WERI-Rb-1 (cell line): ENCODE measurements around the gene CLHC1.
"Not testable (repeated sequence)": the region's sequence is repeated elsewhere in the genome, so short reads cannot be mapped to it uniquely, and the experiment has no call there.

ENCODE experiments used
- DNase-seq: peaks from one replicate; pipeline ENCODE4 v3.0.0-alpha.2; 2020
- H3K27ac ChIP-seq: fragments of 250-450 bp; sonication (Bioruptor Pico); 2 replicates; pipeline ENCODE4 v1.5.1; 2020; ENCODE audit warnings: mild to moderate bottlenecking, moderate library complexity
- H3K27me3 ChIP-seq: fragments of 250-450 bp; sonication (Bioruptor Pico); 2 replicates; pipeline ENCODE4 v1.5.1; 2021; ENCODE audit warnings: mild to moderate bottlenecking, low read depth, moderate library complexity; ENCODE audit not compliant: insufficient read depth, severe bottlenecking
- H3K36me3 ChIP-seq: fragments of 250-450 bp; sonication (Bioruptor Pico); 2 replicates; pipeline ENCODE4 v1.5.1; 2020; ENCODE audit warnings: mild to moderate bottlenecking, moderate library complexity
- H3K4me3 ChIP-seq: 2 replicates; pipeline ENCODE4 v1.5.1; 2011; ENCODE audit warnings: low read depth, mild to moderate bottlenecking, control low read depth, low read length
- H3K9me3 ChIP-seq: fragments of 250-450 bp; sonication (Bioruptor Pico); 2 replicates; pipeline ENCODE4 v1.5.1; 2021; ENCODE audit warnings: mild to moderate bottlenecking, moderate library complexity; ENCODE audit not compliant: severe bottlenecking
- CTCF ChIP-seq: IDR thresholded peaks from 2 replicates; pipeline ENCODE4 v1.5.1; 2011; ENCODE audit warnings: low read depth, mild to moderate bottlenecking, control low read depth, inconsistent platforms, low read length

The CLHC1 gene

GRCh38 chr2:55204536-55204935, 27.6 kb downstream of the CLHC1 start:
- Histone ChIP-seq H3K27ac (no peak overlapping the region), H3K27me3 (no peaks in the 10 kb centered on the region), H3K9me3 (peaks cover 10% of the 10 kb centered on the region), H3K4me3 (no peak overlapping the region), H3K36me3 (peaks cover 12% of the 10 kb centered on the region)
- TF ChIP-seq CTCF: no peak
- no peak for DNase-seq

- peaks cover 14% of the 10 kb centered on the region for H3K36me3 ChIP-seq
- no peak overlapping the region for H3K27ac ChIP-seq
- H3K27me3 ChIP-seq: no peaks in the 10 kb centered on the region
- peaks cover 10% of the 10 kb centered on the region for H3K9me3 ChIP-seq
- TF ChIP-seq CTCF: no peak
- DNase-seq: no peak
- no peak overlapping the region for H3K4me3 ChIP-seq
Observed at GRCh38 chr2:55200416-55200815, 31.7 kb downstream of the CLHC1 start.

GRCh38 chr2:55196526-55196925, 35.6 kb downstream of the CLHC1 start:
- TF ChIP-seq CTCF: no peak
- Histone ChIP-seq H3K27ac (no peak overlapping the region), H3K4me3 (no peak overlapping the region), H3K36me3 (peaks cover 6% of the 10 kb centered on the region), H3K9me3 (peaks cover 7% of the 10 kb centered on the region), H3K27me3 (no peaks in the 10 kb centered on the region)
- DNase-seq: no peak

- not testable (repeated sequence) for H3K9me3 ChIP-seq, H3K4me3 ChIP-seq, DNase-seq, H3K36me3 ChIP-seq, H3K27ac ChIP-seq, H3K27me3 ChIP-seq
Observed at GRCh38 chr2:55191888-55192287, 40.2 kb downstream of the CLHC1 start.

GRCh38 chr2:55186837-55187236, 45.3 kb downstream of the CLHC1 start:
- H3K27ac ChIP-seq, DNase-seq, H3K4me3 ChIP-seq, H3K36me3 ChIP-seq, H3K27me3 ChIP-seq, H3K9me3 ChIP-seq: not testable (repeated sequence)

GRCh38 chr2:55180374-55180773, 51.7 kb downstream of the CLHC1 start:
- no peak for TF ChIP-seq CTCF
- Histone ChIP-seq H3K36me3 (no peaks in the 10 kb centered on the region), H3K27ac (no peak overlapping the region), H3K9me3 (no peaks in the 10 kb centered on the region), H3K27me3 (no peaks in the 10 kb centered on the region), H3K4me3 (no peak overlapping the region)
- DNase-seq: no peak

- Histone ChIP-seq H3K27me3 (no peaks in the 10 kb centered on the region), H3K9me3 (no peaks in the 10 kb centered on the region), H3K4me3 (no peak overlapping the region), H3K36me3 (no peaks in the 10 kb centered on the region), H3K27ac (no peak overlapping the region)
- DNase-seq: no peak
- no peak for TF ChIP-seq CTCF
Observed at GRCh38 chr2:55176094-55176415, 56.0 kb downstream of the CLHC1 start.
